Measurements from ENCODE around the gene HSD11B1L.
"Not testable (repeated sequence)": the region's sequence is repeated elsewhere in the genome, so short reads cannot be mapped to it uniquely, and the experiment has no call there.

The HSD11B1L gene

GRCh38 chr19:5703819-5704818 lies 23.3 kb downstream of the HSD11B1L start:
- DNase-seq = no peak

GRCh38 chr19:5705552-5705951 lies 24.7 kb downstream of the HSD11B1L start:
- DNase-seq = no peak

DNA sequence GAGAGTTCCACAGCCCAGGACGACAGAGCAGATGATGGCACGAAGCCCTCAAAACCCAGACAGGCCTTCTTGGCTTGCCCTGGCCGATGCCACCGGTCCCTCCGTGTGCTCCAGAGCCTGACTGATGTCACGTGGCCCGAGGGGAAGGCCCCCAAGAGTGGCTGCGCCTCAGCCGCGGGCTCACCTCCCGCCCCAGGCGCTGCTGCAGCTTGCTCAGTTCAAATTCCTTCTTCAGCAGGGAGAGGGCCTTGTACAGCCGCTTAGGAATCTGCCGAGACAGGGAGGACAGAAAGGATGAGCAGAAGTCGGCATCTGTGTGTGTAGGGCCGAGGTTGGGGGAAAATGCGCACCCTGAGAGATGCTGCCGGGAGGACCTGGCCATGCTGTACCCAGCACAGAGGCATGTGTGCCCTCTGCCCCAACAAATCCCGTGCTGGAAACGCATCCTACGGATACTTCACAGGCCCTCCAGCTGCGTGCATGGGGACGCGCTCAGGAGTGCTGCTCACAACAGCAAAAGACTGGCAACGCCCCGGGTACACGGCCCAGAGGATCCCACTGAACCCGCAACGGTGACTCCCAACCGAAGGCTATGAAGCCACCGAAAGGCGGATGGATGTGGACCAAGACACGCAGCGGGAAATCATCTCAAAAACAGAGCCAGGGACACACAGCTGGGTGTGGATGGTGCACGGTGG lies 26.2 kb downstream of the HSD11B1L start:
- no peak for DNase-seq

DNA sequence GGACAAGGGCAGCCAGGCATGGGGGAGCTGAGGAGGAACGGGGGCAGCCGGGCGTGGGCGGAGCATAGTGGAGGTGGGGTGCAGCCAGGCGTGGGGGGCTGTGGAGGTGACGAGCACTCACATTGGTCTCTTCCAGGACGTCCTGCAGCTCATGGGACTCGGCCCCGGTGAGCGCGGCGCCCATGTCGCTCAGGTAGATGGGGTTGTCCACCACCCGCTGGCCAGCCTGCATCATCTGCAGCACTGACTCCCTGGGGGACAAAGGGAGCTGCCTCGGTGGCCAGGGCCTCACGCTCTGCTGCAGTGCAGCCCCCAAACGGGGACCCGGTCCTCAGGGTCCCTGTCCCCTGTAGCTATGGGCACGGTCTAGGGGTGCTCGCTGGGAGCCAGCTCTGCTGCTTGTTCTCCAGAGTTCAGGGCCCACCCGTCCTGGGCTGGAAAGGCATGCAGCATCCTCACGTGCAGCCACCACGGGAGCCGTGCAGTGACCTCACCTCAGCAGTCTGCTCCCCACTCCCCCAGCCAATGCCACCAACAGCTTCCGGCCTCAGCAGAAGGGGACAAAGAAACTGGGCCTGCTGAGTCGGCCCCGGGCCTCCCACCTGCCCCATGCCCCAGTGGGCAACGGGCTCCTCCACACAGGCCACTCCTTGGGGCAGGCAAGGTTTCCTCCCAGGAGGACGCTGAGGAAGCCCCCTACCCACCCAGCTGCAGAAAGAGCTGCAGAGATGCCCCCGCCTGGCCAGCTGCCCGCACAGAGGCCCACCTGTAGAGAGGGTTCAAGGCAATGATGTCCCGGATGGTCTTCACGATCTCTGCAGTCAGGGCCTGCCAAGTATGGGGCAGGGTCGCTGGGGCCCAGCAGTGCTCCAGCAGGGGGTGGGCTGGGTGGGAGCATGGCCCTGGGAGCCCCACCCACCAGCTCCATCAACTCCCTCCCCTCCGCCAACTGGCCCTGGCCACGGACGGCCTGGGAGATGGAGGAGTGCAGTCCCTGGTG lies 27.0 kb downstream of the HSD11B1L start:
- DNase-seq = no peak

DNA sequence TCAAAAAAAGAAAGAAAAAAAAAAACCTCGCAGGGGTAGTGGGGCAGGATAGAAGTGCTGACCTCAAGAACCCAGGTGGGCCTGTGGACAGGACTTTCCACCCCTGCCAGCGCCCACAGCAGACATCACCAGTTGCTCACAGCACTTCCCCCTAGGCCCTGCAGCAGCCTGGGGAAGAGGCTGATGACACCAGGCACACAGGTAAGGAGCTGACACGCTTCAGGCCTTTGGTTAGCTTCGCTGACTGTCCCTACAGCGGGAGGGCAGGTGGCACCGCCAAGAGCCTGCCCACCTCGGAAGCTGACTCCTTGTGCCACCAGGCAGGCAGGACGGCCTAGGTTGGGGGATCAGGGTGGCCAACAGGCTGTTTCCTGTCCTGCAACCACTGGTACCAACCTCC lies 30.2 kb downstream of the HSD11B1L start:
- no peak for DNase-seq

DNA sequence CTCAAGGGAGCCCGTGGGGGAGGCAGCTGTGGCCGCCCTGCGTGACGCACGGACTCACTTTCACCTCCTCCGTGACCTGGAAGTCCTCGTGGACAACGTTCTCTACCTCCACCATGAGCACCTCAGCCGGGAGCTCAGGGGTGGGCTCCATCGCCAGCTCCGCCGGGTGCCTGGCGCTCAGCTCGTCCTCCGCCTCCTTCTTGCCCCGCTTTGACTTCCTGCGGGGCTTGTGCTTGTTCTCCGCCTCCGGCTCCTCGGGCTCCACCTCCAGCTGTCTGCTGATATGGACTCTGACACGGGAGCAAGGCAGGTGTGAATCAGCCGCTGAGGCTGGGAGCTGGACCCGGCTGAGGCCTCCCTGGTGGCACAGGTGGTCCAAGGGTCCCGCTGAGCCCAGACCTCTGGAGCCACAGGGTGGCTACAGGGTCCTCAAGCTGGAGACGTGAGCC lies 30.9 kb downstream of the HSD11B1L start:
- DNase-seq = no peak

DNA sequence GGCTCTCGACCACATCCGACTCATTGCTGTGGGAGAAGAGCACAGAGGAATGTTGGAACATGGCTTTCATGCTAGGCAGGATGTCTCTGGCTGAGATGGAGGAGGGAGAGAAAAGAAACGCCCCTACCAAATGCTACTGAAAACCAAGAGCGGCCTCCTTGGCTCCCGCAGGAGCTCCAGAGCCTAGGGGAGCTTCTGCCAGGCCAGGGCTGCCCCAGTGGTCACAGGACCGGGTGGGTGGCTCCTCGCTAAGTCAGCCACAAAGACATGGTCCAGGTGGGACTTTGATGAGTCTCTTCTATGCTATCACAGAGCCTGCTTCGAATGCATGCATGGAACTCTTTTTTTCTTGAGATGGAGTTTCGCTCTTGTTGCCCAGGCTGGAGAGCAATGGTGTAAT lies 32.4 kb downstream of the HSD11B1L start:
- no peak for DNase-seq

DNA sequence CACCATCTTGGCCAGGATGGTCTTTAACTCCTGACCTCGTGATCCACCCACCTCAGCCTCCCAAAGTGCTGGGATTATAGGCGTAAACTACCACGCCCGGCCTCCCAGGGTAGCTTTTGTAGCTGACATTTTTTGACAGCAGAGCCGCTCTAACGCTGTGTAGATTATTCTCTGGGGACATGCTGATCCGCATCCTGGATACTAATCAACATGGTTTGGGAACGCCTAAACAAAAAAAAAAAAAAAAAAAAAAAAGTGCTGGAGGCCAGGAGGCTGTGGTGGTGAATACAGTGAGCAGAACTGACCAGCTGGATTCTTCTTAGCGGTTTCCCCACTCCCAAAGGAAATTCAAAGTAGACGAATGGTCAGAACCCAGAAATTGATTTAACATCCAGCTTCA lies 34.0 kb downstream of the HSD11B1L start:
- DNase-seq = no peak

- no peak for DNase-seq
These were observed 36.5 kb downstream of the HSD11B1L start for GRCh38 chr19:5717215-5717935.

DNA sequence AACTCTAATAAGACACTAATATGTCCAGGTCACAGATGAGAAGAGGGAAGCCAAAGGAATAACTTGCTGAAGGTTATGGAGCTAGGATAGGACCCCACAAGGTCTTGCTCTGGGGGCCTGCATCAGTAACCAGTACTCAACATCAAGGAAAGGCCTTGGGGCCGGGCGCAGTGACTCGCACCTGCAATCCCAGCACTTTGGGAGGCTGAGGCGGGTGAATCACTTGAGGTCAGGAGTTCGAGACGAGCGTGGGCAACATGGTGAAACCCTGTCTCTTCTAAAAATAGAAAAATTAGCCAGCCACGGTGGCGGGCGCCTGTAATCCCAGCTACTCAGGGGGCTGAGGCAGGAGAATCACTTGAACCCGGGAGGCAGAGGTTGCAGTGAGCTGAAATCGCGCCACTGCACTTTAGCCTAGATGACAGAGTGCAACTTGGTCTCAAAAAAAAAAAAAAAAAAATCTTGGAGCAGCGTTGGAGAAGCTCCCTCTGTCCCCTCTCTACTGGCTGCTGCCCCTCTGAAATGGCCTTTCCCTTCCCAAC lies 37.3 kb downstream of the HSD11B1L start:
- DNase-seq = no peak

- no peak for DNase-seq
These were observed 37.9 kb downstream of the HSD11B1L start for GRCh38 chr19:5718579-5719273.

GRCh38 chr19:5719274-5719960 lies 38.6 kb downstream of the HSD11B1L start:
- no peak for DNase-seq

- DNase-seq = peak; percentile 93
These were observed 39.3 kb downstream of the HSD11B1L start, which contains the start of the genes CATSPERD and LONP1 for GRCh38 chr19:5719961-5720790. Gene CATSPERD (plus strand): TSS chr19:5720637. CDS start chr19:5720738, 101 bp downstream. Gene LONP1 (minus strand): TSS chr19:5720146. CDS start chr19:5720132, 14 bp downstream.

DNA sequence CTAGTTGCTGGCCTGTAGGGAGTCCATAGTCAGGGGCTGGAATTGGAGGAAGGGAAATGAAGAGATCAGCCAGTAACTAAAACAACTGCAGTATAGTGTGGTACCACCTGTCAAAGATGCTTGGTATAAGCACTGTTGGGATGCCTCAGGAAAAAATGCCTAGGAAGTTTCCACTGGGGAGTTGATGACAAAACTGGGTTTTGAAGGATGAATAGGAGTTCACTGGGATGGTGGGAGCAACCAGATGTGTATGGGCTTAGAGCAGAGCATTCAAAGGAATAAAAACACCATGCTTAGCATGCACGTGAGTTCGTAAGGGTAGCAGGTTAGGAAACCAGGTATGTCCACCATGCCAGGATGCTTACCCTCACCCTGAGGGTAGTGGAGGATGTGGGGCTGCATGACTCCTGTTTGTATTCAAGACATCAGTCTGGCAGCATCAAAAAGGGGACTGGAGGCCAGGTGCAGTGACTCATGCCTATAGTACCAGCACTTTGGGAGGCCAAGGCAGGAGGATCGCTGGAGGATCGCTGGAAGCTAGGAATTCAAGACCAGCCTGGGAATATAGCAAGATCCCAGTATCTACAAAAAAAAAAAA lies 46.7 kb downstream of the HSD11B1L start:
- no peak for DNase-seq

DNA sequence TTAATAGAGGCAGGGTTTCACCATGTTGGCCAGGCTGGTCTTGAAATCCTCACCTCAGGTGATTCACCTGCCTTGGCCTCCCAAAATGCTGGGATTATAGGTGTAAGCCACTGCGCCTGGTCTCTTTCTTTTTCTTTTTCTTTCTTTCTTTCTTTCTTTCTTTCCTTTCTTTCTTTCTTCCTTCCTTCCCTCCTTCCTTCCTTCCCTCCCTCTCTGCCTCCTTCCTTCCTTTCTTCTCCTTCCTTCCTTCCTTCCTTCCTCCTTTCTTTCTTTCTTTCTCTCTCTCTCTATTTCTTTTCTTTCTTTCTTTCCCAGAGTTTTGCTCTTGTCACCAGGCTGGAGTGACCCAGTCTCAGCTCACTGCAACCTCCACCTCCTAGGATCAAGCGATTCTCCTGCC lies 52.3 kb downstream of the HSD11B1L start:
- DNase-seq = not testable (repeated sequence)

Data from NCI-H524 treated with DMSO at 0.1 percent for 48 hours (cell line).